Subcutaneous abdominal adipose tissue (tissue), 5 donors: Measurements from ENCODE around the gene CARS2.

Experiments used
- H3K27ac ChIP-seq: one replicate; pipeline ENCODE4 v1.7.0; 2013; ENCODE audit warnings: low read depth, mild to moderate bottlenecking, inconsistent platforms, low read length, moderate library complexity
- H3K27me3 ChIP-seq, 5 donors: one replicate each; pipeline ENCODE4 v1.7.0; 2013; ENCODE audit warnings: low read length in 5 of 5, inconsistent platforms in 1 of 5; ENCODE audit not compliant: control insufficient read depth in 5 of 5, insufficient read depth in 4 of 5
- H3K36me3 ChIP-seq, 5 donors: one replicate each; pipeline ENCODE4 v1.7.0; 2013; ENCODE audit warnings: low read length in 5 of 5; ENCODE audit not compliant: control insufficient read depth in 5 of 5, insufficient read depth in 5 of 5
- H3K4me1 ChIP-seq, 5 donors: one replicate each; pipeline ENCODE4 v1.7.0; 2013; ENCODE audit warnings: low read length in 5 of 5, mild to moderate bottlenecking in 3 of 5, moderate library complexity in 1 of 5; ENCODE audit not compliant: control insufficient read depth in 5 of 5, insufficient read depth in 5 of 5
- H3K4me3 ChIP-seq, 5 donors: one replicate each; pipeline ENCODE4 v1.7.0; 2013; ENCODE audit warnings: low read length in 5 of 5, low read depth in 1 of 5
- H3K9ac ChIP-seq, 5 donors: one replicate each; pipeline ENCODE4 v1.7.0; 2013; ENCODE audit warnings: low read length in 5 of 5, mild to moderate bottlenecking in 4 of 5, moderate library complexity in 3 of 5
- H3K9me3 ChIP-seq, 5 donors: one replicate each; pipeline ENCODE4 v1.7.0; 2013; ENCODE audit warnings: low read length in 5 of 5; ENCODE audit not compliant: control insufficient read depth in 5 of 5
- donor health status: healthy.
- donor health status: healthy.
- donor health status: healthy.
- donor health status: healthy.
- donor health status: healthy.

Gene CARS2

GRCh38 chr13:110641055-110642015 is 64.6 kb downstream of the CARS2 start:
- Histone ChIP-seq H3K9ac (no peak overlapping the region), H3K27me3 (no peaks in the 10 kb centered on the region), H3K9me3 (no peaks in the 10 kb centered on the region), H3K27ac (no peak overlapping the region), H3K36me3 (peaks cover 0 to 92% (median 78%) of the 10 kb centered on the region in 5 donors), H3K4me1 (peaks cover 0 to 10% (median 2%) of the 10 kb centered on the region in 5 donors), H3K4me3 (no peak overlapping the region)

- Histone ChIP-seq H3K36me3 (peaks cover 0 to 95% (median 84%) of the 10 kb centered on the region in 5 donors), H3K4me1 (peaks cover 0 to 18% (median 7%) of the 10 kb centered on the region in 5 donors), H3K27me3 (no peaks in the 10 kb centered on the region), H3K9me3 (no peaks in the 10 kb centered on the region), H3K9ac (no peak overlapping the region), H3K27ac (no peak overlapping the region), H3K4me3 (no peak overlapping the region)
Observed at GRCh38 chr13:110640591-110641029, 65.3 kb downstream of the CARS2 start.

DNA sequence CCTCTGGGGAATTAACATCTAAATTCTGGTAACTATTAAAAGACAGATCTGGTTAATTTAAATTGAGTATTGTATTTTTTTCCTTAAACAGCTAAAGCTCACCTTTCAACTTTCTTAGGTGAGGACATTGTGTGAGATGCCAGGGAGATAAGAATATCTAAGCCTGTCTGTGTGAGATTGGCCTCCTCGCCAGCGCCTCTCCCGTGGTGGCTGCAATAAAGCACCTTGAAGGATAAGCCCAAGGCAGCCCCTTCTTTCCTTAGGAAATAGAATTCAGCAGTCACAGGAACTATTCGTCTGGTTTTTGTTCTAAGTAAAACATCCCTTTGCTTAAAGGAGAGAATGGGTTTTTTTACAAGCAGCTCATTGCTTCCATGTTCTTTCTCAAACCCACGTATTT is 66.0 kb downstream of the CARS2 start:
- H3K9ac ChIP-seq = no peak overlapping the region
- peaks cover 0 to 16% (median 7%) of the 10 kb centered on the region in 5 donors for H3K4me1 ChIP-seq
- no peak overlapping the region for H3K4me3 ChIP-seq
- H3K9me3 ChIP-seq = no peaks in the 10 kb centered on the region
- no peak overlapping the region for H3K27ac ChIP-seq
- peaks cover 0 to 97% (median 90%) of the 10 kb centered on the region in 5 donors for H3K36me3 ChIP-seq
- H3K27me3 ChIP-seq = no peaks in the 10 kb centered on the region

DNA sequence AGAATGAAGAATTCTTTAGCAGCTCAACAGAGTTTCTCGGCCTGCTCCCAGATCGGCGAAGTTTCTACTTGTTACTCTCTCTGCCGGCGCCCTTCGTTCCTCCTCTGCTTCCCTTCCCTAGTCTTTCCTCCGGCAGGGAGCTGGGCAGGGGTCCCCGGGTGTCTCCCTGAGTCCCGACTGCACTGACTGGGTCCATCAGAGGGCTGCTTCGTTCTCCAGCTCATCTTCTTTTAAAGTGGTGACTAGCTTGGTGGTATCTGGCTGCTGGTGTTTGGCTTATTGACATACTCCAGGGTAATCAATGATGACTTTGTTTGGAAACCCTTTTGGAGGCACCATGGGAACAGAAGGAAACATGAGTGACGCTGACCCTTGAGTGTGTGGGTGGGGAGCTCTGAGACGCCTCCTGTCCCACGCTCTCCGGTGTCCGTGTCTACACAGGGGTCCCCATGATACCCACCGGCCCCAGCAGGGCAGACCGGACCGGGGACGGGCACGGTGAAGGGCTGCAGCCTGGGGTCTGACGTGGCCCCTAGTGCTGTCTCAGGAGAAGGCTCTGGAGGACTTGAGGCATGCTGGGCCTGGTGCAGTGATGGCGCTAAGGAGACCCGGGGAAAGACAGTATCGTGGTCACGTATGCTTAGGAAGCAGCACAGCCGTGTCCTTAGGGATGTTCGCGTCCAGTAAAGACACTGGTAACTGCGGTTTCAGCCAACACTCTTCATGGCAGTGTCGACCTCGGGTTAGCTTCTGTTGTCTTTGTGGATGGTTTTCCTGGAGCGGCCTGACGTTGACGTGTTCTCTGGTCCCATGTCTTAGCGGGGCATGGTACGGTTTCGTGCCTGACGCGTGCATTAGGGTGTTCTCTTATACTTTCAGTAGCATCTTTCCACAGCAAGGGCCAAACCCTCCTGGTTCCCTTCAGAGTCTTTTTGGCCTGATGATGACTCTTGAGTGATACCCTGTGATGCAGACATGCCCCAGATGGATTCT is 66.8 kb downstream of the CARS2 start:
- no peak overlapping the region for H3K4me3 ChIP-seq
- no peaks in the 10 kb centered on the region for H3K27me3 ChIP-seq
- no peak overlapping the region for H3K9ac ChIP-seq
- H3K27ac ChIP-seq = no peak overlapping the region
- H3K9me3 ChIP-seq = no peaks in the 10 kb centered on the region
- peaks cover 0 to 99% (median 95%) of the 10 kb centered on the region in 5 donors for H3K36me3 ChIP-seq
- H3K4me1 ChIP-seq = peaks cover 0 to 16% (median 7%) of the 10 kb centered on the region in 5 donors

GRCh38 chr13:110638257-110638656 is 67.7 kb downstream of the CARS2 start:
- no peak overlapping the region for H3K9ac ChIP-seq
- no peak overlapping the region for H3K4me3 ChIP-seq
- H3K4me1 ChIP-seq = peaks cover 0 to 16% (median 7%) of the 10 kb centered on the region in 5 donors
- H3K27me3 ChIP-seq = no peaks in the 10 kb centered on the region
- H3K9me3 ChIP-seq = no peaks in the 10 kb centered on the region
- H3K27ac ChIP-seq = no peak overlapping the region
- peaks cover 0 to 91% (median 87%) of the 10 kb centered on the region in 5 donors for H3K36me3 ChIP-seq

- no peak overlapping the region for H3K4me3 ChIP-seq
- H3K9ac ChIP-seq = no peak overlapping the region
- H3K27ac ChIP-seq = no peak overlapping the region
- peaks cover 0 to 86% (median 82%) of the 10 kb centered on the region in 5 donors for H3K36me3 ChIP-seq
- H3K4me1 ChIP-seq = peaks cover 0 to 16% (median 7%) of the 10 kb centered on the region in 5 donors
- H3K27me3 ChIP-seq = no peaks in the 10 kb centered on the region
- no peaks in the 10 kb centered on the region for H3K9me3 ChIP-seq
Observed at GRCh38 chr13:110637747-110638146, 68.2 kb downstream of the CARS2 start.

- Histone ChIP-seq H3K36me3 (peaks cover 0 to 82% (median 78%) of the 10 kb centered on the region in 5 donors), H3K9me3 (no peaks in the 10 kb centered on the region), H3K27ac (no peak overlapping the region), H3K4me3 (no peak overlapping the region), H3K4me1 (peaks cover 0 to 16% (median 7%) of the 10 kb centered on the region in 5 donors), H3K9ac (no peak overlapping the region), H3K27me3 (no peaks in the 10 kb centered on the region)
Observed at GRCh38 chr13:110637275-110637674, 68.6 kb downstream of the CARS2 start.

DNA sequence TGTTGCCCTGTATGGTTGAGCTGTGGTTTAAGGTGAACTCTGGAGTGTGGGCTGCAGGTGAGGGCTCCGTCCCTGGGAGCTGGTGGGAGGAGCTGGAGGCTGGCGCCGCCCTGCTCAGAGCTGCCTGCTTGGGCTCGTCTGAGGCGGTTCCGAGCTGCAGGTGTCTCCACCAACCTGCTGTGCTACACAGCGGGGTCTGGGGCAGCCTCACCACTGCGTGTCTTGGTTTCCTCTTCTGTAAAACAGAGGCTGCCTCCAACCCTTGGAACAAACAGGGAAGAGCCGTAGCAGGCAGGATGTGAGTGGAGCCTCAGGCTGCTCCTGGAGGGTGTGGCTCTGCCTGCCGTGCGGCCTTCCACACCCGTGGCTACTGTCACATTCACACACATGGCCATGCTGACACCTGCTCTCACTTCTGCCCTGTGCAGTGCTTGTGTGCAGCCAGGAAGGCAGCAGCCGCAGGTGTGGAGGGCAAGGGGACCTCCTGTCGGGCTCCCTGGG is 69.2 kb downstream of the CARS2 start:
- no peaks in the 10 kb centered on the region for H3K9me3 ChIP-seq
- H3K9ac ChIP-seq = no peak overlapping the region
- H3K4me3 ChIP-seq = no peak overlapping the region
- H3K36me3 ChIP-seq = peaks cover 0 to 77% (median 73%) of the 10 kb centered on the region in 5 donors
- peaks cover 0 to 16% (median 7%) of the 10 kb centered on the region in 5 donors for H3K4me1 ChIP-seq
- H3K27ac ChIP-seq = no peak overlapping the region
- no peaks in the 10 kb centered on the region for H3K27me3 ChIP-seq

GRCh38 chr13:110636053-110636475 is 69.9 kb downstream of the CARS2 start:
- Histone ChIP-seq H3K27ac (no peak overlapping the region), H3K9ac (no peak overlapping the region), H3K4me1 (peaks cover 0 to 16% (median 7%) of the 10 kb centered on the region in 5 donors), H3K9me3 (no peaks in the 10 kb centered on the region), H3K36me3 (peaks cover 0 to 74% (median 67%) of the 10 kb centered on the region in 5 donors), H3K27me3 (no peaks in the 10 kb centered on the region), H3K4me3 (no peak overlapping the region)
